Adipocyte (in vitro differentiated cells): ENCODE measurements around the gene SCG3.

ENCODE experiments used
- DNase-seq: peaks from one replicate; pipeline ENCODE4 v3.0.0-alpha.2; 2015; ENCODE audit warnings: low read depth
- H3K27me3 ChIP-seq: replicated peaks from 2 replicates; pipeline ENCODE4 v1.7.0; 2013; ENCODE audit warnings: mild to moderate bottlenecking, low read length, moderate library complexity; ENCODE audit not compliant: control insufficient read depth, insufficient read depth
- H3K36me3 ChIP-seq: 2 replicates; pipeline ENCODE4 v1.7.0; 2013; ENCODE audit warnings: low read length, mild to moderate bottlenecking, moderate library complexity; ENCODE audit not compliant: control insufficient read depth, insufficient read depth, severe bottlenecking
- H3K4me1 ChIP-seq: 2 replicates; pipeline ENCODE4 v1.7.0; 2013; ENCODE audit warnings: mild to moderate bottlenecking, low read length, moderate library complexity; ENCODE audit not compliant: control insufficient read depth, insufficient read depth
- H3K4me3 ChIP-seq: 2 replicates; pipeline ENCODE4 v1.7.0; 2013; ENCODE audit warnings: mild to moderate bottlenecking, low read length, moderate library complexity
- H3K9ac ChIP-seq: 2 replicates; pipeline ENCODE4 v1.7.0; 2013; ENCODE audit warnings: mild to moderate bottlenecking, low read length, moderate library complexity
- H3K9me3 ChIP-seq: 2 replicates; pipeline ENCODE4 v1.7.0; 2013; ENCODE audit warnings: mild to moderate bottlenecking, low read length, moderate library complexity; ENCODE audit not compliant: control insufficient read depth

Gene SCG3

DNA sequence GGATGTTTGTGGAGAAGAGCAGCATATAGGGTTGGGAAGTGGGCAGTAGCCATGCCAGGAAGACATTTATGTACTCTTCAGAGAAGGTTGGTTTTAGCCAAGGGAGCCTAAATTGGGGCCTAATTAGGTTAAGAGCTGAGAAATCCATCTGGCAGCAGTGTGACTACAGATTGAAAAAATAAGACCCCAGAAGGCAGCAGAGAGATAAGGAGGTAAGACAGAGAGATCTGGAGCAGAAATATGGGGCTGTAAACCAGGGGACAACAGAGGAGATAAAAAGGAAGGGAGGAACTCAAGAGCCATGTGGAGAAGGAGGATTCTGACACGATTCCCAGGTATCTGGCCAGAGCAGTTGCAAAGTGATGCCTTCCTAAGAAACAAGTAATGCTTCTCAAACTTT, 32.9 kb downstream of the SCG3 start:
- Histone ChIP-seq H3K4me3 (no peak overlapping the region), H3K36me3 (no peaks in the 10 kb centered on the region), H3K27me3 (no peaks in the 10 kb centered on the region), H3K4me1 (no peaks in the 10 kb centered on the region), H3K9ac (no peak overlapping the region), H3K9me3 (no peaks in the 10 kb centered on the region)
- no peak for DNase-seq

DNA sequence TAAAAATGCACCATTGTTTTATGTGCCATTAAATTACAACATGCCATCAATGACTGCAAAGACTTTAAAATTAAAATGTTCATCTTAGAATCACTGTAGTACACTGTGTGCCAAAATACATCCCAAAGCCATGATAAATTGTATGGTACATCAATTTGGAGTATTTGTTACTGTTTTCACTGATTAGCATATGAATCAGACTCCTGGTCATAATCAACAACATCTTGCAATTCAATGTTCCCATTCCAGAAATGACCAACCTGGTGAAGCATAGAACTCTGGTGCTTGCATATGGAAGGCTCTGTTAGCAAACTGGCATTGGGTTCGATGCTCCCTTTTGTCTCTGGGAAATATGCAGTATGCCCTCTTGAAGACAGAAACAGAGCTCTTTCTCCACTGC, 33.6 kb downstream of the SCG3 start:
- Histone ChIP-seq H3K4me1 (no peaks in the 10 kb centered on the region), H3K9me3 (no peaks in the 10 kb centered on the region), H3K36me3 (no peaks in the 10 kb centered on the region), H3K27me3 (no peaks in the 10 kb centered on the region), H3K4me3 (no peak overlapping the region), H3K9ac (no peak overlapping the region)
- no peak for DNase-seq

DNA sequence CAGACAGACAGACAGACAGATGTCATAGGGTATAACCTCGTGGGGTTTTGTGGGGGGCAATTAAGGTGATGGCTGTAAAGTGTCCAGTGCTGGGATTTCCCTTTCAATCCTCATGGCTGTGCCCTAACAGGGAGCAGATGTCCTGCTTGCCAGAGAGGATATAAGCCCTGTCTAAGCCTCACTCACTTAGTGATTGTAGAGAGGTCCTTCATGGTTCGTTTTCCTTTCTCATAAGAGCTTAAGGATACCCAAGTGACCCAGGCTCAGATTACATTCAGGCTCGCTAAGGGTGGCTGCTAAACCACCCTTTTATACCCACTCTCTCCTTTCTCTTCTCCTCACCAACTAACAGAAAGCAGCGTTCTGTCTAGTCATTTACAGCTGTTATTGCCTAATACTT, 36.9 kb downstream of the SCG3 start:
- Histone ChIP-seq H3K9me3 (no peaks in the 10 kb centered on the region), H3K27me3 (no peaks in the 10 kb centered on the region), H3K9ac (no peak overlapping the region), H3K36me3 (no peaks in the 10 kb centered on the region), H3K4me1 (peaks cover 7% of the 10 kb centered on the region), H3K4me3 (no peak overlapping the region)
- peak; percentile 41 for DNase-seq

DNA sequence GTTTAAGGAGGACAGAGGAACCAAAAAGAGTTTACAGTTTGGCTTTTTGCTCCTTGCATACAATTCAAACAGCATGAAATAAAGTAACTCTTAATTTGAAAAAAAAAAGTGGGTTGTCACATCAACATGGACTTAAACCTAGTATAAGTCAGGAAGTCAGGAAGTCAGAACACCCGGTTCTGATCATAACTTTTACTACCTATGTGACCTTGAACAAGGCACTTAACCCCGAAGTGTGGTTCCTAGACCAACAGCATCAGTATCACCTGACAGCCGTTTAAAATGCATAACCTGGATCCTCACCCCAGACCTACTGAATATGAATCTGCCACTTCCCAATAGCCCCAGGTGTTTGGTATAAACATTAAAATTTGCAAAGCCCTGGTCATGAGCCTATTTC, 37.4 kb downstream of the SCG3 start:
- Histone ChIP-seq H3K9me3 (no peaks in the 10 kb centered on the region), H3K27me3 (no peaks in the 10 kb centered on the region), H3K9ac (no peak overlapping the region), H3K36me3 (no peaks in the 10 kb centered on the region), H3K4me3 (no peak overlapping the region), H3K4me1 (peaks cover 7% of the 10 kb centered on the region)
- DNase-seq: no peak

DNA sequence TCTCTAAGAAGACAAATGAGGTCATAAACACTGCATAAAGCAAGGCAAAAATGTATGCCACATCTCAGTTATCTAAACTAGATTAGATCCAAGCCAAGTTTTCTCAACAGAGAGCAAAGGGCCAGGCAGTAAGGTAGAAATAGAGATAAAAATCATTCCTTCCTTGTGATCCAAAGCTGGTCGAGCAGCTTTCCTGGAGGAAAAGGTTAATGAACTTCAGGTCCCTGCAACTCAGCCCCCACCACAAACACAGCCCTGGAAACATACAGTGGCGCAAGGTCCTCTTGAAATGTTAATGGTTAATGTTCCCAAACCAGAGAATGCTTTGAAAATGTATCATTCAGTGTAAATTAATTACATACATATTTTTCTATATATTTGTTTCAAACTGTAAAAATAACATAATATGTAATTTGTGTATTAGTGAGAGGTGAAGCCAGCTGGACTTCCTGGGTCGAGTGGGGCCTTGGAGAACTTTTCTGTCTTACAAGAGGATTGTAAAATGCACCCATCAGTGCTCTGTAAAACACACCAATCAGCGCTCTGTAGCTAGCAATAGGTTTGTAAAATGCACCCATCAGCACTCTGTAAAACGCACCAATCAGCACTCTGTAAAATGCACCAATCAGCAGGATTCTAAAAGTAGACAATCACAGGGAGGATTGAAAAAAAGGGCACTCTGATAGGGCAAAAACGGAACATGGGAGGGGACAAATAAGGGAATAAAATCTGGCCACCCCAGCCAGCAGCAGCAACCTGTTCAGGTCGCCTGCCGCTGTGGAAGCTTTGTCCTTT, 39.1 kb downstream of the SCG3 start:
- no peak for DNase-seq
- Histone ChIP-seq H3K36me3 (no peaks in the 10 kb centered on the region), H3K27me3 (no peaks in the 10 kb centered on the region), H3K4me3 (no peak overlapping the region), H3K4me1 (peaks cover 7% of the 10 kb centered on the region), H3K9me3 (no peaks in the 10 kb centered on the region), H3K9ac (no peak overlapping the region)

GRCh38 chr15:51721199-51721960, 40.1 kb downstream of the SCG3 start:
- Histone ChIP-seq H3K4me1 (peaks cover 11% of the 10 kb centered on the region), H3K4me3 (no peak overlapping the region), H3K9ac (no peak overlapping the region), H3K27me3 (no peaks in the 10 kb centered on the region), H3K36me3 (no peaks in the 10 kb centered on the region), H3K9me3 (no peaks in the 10 kb centered on the region)
- no peak for DNase-seq

- no peaks in the 10 kb centered on the region for H3K36me3 ChIP-seq
- H3K4me3 ChIP-seq: no peak overlapping the region
- peaks cover 24% of the 10 kb centered on the region for H3K4me1 ChIP-seq
- no peaks in the 10 kb centered on the region for H3K27me3 ChIP-seq
- H3K9me3 ChIP-seq: no peaks in the 10 kb centered on the region
- no peak for DNase-seq
- H3K9ac ChIP-seq: no peak overlapping the region
Measured at GRCh38 chr15:51724199-51724598, 42.9 kb downstream of the SCG3 start.

DNA sequence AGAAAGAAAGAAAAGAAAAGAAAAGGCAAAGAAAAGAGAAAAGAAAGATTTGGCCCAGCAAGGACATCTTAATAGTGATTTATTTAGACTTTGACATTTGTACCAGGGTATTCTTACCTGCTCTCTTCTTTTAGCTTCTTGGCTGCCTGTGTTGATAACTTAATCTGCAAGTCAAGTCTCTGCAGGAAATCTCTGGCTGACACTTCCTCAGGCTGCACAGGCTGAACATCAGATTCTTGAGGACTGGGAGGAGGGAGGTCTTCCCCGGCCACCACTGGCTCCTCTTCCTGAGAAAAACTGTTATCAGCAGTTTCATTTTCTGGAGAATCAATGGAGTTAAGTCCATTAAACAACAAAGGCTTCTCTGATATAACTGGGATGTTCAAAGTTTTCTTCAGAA, 43.4 kb downstream of the SCG3 start:
- no peak for DNase-seq
- Histone ChIP-seq H3K36me3 (no peaks in the 10 kb centered on the region), H3K27me3 (no peaks in the 10 kb centered on the region), H3K9me3 (no peaks in the 10 kb centered on the region), H3K4me1 (peaks cover 24% of the 10 kb centered on the region), H3K4me3 (no peak overlapping the region), H3K9ac (no peak overlapping the region)

- no peak overlapping the region for H3K4me3 ChIP-seq
- H3K4me1 ChIP-seq: peaks cover 21% of the 10 kb centered on the region
- H3K9me3 ChIP-seq: no peaks in the 10 kb centered on the region
- peak; percentile 90 for DNase-seq
- H3K27me3 ChIP-seq: no peaks in the 10 kb centered on the region
- H3K9ac ChIP-seq: no peak overlapping the region
- H3K36me3 ChIP-seq: no peaks in the 10 kb centered on the region
Measured at GRCh38 chr15:51726302-51727073, 45.2 kb downstream of the SCG3 start.

DNA sequence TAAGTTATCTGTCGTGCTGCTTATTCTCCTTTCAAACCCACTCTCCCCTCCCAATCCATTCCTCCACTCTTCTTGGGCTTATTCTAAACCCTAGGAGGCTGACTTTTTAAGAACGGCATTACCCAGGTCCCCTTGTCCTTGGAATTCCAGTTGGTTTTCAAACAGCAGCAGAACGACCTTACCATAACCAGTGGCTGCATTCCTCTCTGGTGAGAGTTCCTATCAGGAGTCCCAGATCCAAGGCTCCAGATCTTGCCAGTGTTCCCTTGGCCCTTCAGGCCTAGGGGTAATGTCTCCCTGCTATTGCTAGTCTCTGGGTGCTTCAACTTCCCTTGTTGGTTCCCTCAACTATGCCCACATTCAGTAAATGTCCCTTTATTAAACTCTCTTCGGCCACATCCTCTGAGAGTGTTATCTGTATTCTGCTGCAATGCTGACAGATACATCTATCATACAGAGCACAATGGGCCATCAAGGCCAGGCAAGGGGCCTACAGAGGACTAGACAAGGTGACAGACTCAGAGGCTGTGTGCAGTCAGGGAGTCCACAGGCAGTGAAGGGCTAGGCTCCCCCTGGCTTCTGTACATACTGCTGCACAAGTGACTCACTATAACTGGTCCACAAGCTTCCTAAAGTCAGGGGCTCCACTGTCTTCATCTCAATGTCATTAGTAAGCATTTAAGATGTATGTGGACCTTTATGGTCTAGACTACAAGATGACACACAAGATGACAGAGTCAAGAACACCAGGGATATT, 46.0 kb downstream of the SCG3 start:
- Histone ChIP-seq H3K27me3 (no peaks in the 10 kb centered on the region), H3K4me1 (peaks cover 28% of the 10 kb centered on the region), H3K9ac (no peak overlapping the region), H3K36me3 (no peaks in the 10 kb centered on the region), H3K9me3 (no peaks in the 10 kb centered on the region), H3K4me3 (no peak overlapping the region)
- DNase-seq: peak; percentile 35
